ENCODE data around the gene PPM1H. TPM values are rescaled to one million over a fixed set of nuclear protein-coding genes. Genes with fewer than 3 reads are reported as not detected.

Gene PPM1H
- total RNA-seq, 2 donors from 2014 or later = 46.4 to 74.4 TPM

DNA sequence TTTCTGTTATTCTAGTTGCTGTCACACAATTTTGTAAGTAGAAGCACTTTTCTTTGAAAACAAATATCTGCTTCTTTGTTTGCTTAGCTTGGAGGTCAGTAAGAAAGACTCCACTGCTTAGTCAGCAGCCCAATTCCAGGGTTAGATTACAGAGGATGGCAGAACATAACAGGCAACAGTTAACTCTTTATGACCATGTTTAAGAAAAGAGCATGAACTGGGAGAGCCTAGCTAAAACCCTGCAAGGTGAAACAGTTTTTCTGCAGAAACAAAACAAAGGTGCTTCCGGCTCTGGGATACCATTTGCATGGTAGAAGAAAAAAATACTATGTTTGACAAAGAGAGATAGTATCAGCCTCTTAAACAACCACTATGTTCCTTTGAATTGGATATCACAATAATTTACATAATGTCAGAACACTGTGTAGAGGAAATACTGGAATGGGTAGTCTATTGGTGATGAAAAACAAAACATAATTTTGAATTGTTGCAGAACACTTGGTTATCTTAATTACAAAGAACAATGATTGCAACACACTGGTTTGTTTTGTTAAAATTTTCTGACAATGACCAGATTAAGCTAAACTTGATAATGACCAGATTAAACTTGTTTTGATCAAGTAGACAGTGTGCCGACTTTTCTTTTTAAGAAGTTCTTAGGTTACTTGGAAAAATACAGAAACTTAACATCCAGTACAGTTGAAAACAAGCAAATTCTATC, 22.4 kb upstream of the PPM1H start:
- Mint-ChIP-seq H3K4me3 (no peak overlapping the region), H3K4me1 (peaks cover 15% of the 10 kb centered on the region), H3K27me3 (ENCODE audit: insufficient read depth) (peaks cover 2% of the 10 kb centered on the region), H3K27ac (no peak overlapping the region), H3K9me3 (no peaks in the 10 kb centered on the region), H3K36me3 (ENCODE audit: low read depth) (no peaks in the 10 kb centered on the region)
- peak; percentile 53 for DNase-seq
- TF ChIP-seq, protein P1, sequence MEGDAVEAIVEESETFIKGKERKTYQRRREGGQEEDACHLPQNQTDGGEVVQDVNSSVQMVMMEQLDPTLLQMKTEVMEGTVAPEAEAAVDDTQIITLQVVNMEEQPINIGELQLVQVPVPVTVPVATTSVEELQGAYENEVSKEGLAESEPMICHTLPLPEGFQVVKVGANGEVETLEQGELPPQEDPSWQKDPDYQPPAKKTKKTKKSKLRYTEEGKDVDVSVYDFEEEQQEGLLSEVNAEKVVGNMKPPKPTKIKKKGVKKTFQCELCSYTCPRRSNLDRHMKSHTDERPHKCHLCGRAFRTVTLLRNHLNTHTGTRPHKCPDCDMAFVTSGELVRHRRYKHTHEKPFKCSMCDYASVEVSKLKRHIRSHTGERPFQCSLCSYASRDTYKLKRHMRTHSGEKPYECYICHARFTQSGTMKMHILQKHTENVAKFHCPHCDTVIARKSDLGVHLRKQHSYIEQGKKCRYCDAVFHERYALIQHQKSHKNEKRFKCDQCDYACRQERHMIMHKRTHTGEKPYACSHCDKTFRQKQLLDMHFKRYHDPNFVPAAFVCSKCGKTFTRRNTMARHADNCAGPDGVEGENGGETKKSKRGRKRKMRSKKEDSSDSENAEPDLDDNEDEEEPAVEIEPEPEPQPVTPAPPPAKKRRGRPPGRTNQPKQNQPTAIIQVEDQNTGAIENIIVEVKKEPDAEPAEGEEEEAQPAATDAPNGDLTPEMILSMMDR (conservative IDR thresholded peaks at IDR 0.05) = no peak
- Histone ChIP-seq H3K27me3 (ENCODE audit: control insufficient read depth, insufficient read depth, low read length, poor library complexity, severe bottlenecking) (no peaks in the 10 kb centered on the region), H3K4me1 (ENCODE audit: control insufficient read depth, insufficient read depth, low read length) (peaks cover 3% of the 10 kb centered on the region), H3K9me3 (ENCODE audit: control insufficient read depth, low read length) (no peaks in the 10 kb centered on the region), H3K9ac (ENCODE audit: extremely low read depth, low read length, poor library complexity, severe bottlenecking) (no peak overlapping the region), H3K27ac (ENCODE audit: low read depth, low read length) (no peak overlapping the region), H3K36me3 (ENCODE audit: control insufficient read depth, insufficient read depth, low read length) (no peaks in the 10 kb centered on the region), H3K4me3 (ENCODE audit: low read length) (no peak overlapping the region)
- WGBS, 2 experiments (ENCODE audit: insufficient coverage in 1 of 2, insufficient read length in 1 of 2) = 70 to 75% methylated on average over 1 to 2 of the region's 2 CpGs

DNA sequence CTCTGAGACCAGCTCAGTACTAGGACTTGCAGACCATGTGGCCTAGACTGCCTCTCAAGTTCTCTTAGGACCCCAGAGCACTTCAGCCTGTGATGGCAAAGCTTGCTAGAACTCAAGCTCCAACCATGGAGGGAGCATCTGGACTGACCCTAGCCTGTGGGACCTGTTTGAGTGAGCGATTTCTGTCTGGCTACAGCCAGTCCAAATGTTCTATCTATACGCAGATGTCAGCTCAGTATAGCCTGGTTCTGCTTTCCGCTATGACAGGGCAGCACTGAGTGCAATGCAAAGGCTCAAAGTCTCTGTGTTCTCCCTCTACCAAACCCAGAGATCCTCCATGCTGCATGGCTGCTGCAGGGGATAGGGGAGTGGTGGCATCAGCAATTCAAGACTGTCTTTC, 20.7 kb upstream of the PPM1H start:
- Mint-ChIP-seq H3K27me3 (ENCODE audit: insufficient read depth) (peaks cover 2% of the 10 kb centered on the region), H3K4me1 (peaks cover 15% of the 10 kb centered on the region), H3K27ac (no peak overlapping the region), H3K36me3 (ENCODE audit: low read depth) (no peaks in the 10 kb centered on the region), H3K4me3 (no peak overlapping the region), H3K9me3 (peaks cover 1% of the 10 kb centered on the region)
- Histone ChIP-seq H3K4me3 (ENCODE audit: low read length) (no peak overlapping the region), H3K27ac (ENCODE audit: low read depth, low read length) (no peak overlapping the region), H3K9me3 (ENCODE audit: control insufficient read depth, low read length) (no peaks in the 10 kb centered on the region), H3K36me3 (ENCODE audit: control insufficient read depth, insufficient read depth, low read length) (no peaks in the 10 kb centered on the region), H3K9ac (ENCODE audit: extremely low read depth, low read length, poor library complexity, severe bottlenecking) (no peak overlapping the region), H3K27me3 (ENCODE audit: control insufficient read depth, insufficient read depth, low read length, poor library complexity, severe bottlenecking) (no peaks in the 10 kb centered on the region), H3K4me1 (ENCODE audit: control insufficient read depth, insufficient read depth, low read length) (peaks cover 3% of the 10 kb centered on the region)
- TF ChIP-seq, protein P1 (conservative IDR thresholded peaks at IDR 0.05) = no peak
- WGBS, 2 experiments (ENCODE audit: insufficient coverage in 1 of 2, insufficient read length in 1 of 2) = 93 to 100% methylated on average over 3 of the region's 3 CpGs
- DNase-seq = no peak

DNA sequence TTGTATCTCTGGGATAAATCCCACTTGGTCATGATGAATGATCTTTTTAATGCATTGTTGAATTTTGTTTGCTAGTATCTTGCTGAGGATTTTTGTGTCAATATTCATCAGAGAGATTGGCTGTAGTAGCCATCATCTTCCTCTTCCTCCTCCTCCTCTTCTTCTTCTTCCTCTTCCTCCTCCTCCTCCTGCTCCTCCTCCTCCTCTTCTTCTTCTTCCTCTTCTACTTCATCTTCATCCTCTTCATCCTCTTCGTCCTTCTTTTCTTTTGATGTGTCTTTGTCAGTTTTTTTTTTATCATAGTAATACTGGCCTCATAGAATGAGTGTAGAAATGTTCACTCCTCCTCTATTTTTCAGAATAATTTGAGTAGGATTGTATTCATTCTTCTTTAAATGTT, 15.4 kb upstream of the PPM1H start:
- H3K27ac Mint-ChIP-seq = no peak overlapping the region
- DNase-seq = no peak

More for the DNA sequence above, 15.4 kb upstream of the PPM1H start:
- Mint-ChIP-seq H3K4me3 (no peak overlapping the region), H3K27me3 (ENCODE audit: insufficient read depth) (no peaks in the 10 kb centered on the region), H3K9me3 (peaks cover 4% of the 10 kb centered on the region), H3K4me1 (no peaks in the 10 kb centered on the region), H3K36me3 (ENCODE audit: low read depth) (no peaks in the 10 kb centered on the region)
- Histone ChIP-seq H3K27me3 (ENCODE audit: control insufficient read depth, insufficient read depth, low read length, poor library complexity, severe bottlenecking) (no peaks in the 10 kb centered on the region), H3K27ac (ENCODE audit: low read depth, low read length) (no peak overlapping the region), H3K9ac (ENCODE audit: extremely low read depth, low read length, poor library complexity, severe bottlenecking) (no peak overlapping the region), H3K36me3 (ENCODE audit: control insufficient read depth, insufficient read depth, low read length) (no peaks in the 10 kb centered on the region), H3K4me1 (ENCODE audit: control insufficient read depth, insufficient read depth, low read length) (no peaks in the 10 kb centered on the region), H3K9me3 (ENCODE audit: control insufficient read depth, low read length) (no peaks in the 10 kb centered on the region), H3K4me3 (ENCODE audit: low read length) (no peak overlapping the region)
- TF ChIP-seq, protein P1 (conservative IDR thresholded peaks at IDR 0.05) = no peak
- WGBS, 2 experiments (ENCODE audit: insufficient coverage in 1 of 2, insufficient read length in 1 of 2) = no CpG with 5 or more reads among the region's 1 CpG

Data from endodermal cell (in vitro differentiated cells).